ENCODE results near the gene CNTNAP4. TPM values are rescaled to one million over a fixed set of nuclear protein-coding genes. Genes with fewer than 3 reads are reported as not detected.

The CNTNAP4 gene
- total and polyA plus RNA-seq, 2 of the 4 experiments (the other 2 are of a cell fraction): not detected

DNA sequence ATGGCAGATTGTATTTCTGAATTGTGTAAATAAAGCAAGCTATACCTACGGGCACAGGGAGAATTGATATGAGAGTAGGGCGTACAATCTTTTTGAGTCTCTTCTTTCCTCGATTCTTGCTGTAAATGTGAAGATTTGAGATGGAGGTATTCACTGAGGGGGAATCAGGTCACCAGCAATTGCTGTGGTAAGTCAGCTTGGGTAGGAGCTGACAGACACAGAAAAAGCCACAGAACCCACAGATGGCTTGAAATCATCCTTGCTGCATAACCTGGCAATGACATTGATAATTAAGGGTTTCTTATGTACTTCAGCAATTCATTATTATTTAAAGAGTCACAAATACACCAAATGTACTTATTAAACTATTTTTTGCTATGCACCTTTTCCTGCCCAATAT, 164.2 kb downstream of the CNTNAP4 start:
- CTCF ChIA-PET: no interaction called here
- 80% methylated on average over 2 of the region's 3 CpGs; no CpG with 5 or more reads in 1 of the 2 experiments for WGBS, 2 experiments (ENCODE audit: extremely low coverage in 2 of 2, insufficient read length in 1 of 2)

More for the DNA sequence above, 164.2 kb downstream of the CNTNAP4 start:
- Histone ChIP-seq H4K91ac (ENCODE audit: insufficient read depth, low read depth, low read length) (no peak overlapping the region), H4K5ac (ENCODE audit: low read depth, low read length) (no peak overlapping the region), H2AK5ac (ENCODE audit: low read depth, low read length) (no peak overlapping the region), H3K36me3 (ENCODE audit: control insufficient read depth, insufficient read depth, low read length) (no peaks in the 10 kb centered on the region), H2AK9ac (replicated peaks; ENCODE audit: low read depth, low read length, poor library complexity) (no peak overlapping the region), H3K23ac (ENCODE audit: low read depth, low read length) (no peak overlapping the region), H2AFZ (replicated peaks; ENCODE audit: low read length, poor library complexity) (no peak overlapping the region), H3K4ac (ENCODE audit: low read depth, low read length) (no peak overlapping the region), H3K9me3 (ENCODE audit: control insufficient read depth, insufficient read depth, low read length) (no peaks in the 10 kb centered on the region), H2BK15ac (ENCODE audit: low read depth, low read length) (no peak overlapping the region), H3K9me1 (ENCODE audit: insufficient read depth, low read length) (no peaks in the 10 kb centered on the region), H3K18ac (ENCODE audit: low read depth, low read length) (no peak overlapping the region), H4K8ac (ENCODE audit: low read depth in 2 of 2, low read length in 2 of 2) (no peak overlapping the region), H3K14ac (replicated peaks; ENCODE audit: low read depth, low read length) (no peak overlapping the region), H3K27ac (ENCODE audit: insufficient read depth, low read length) (no peak overlapping the region), H2BK5ac (ENCODE audit: low read depth, low read length, poor library complexity, severe bottlenecking) (no peak overlapping the region), H2BK120ac (ENCODE audit: low read depth, low read length) (no peak overlapping the region), H3K4me1 (ENCODE audit: control insufficient read depth, insufficient read depth, low read length) (no peaks in the 10 kb centered on the region), H3K4me3 (ENCODE audit: insufficient read depth, low read depth, low read length) (no peak overlapping the region), H3K27me3 (ENCODE audit: control insufficient read depth, insufficient read depth, low read length) (no peaks in the 10 kb centered on the region), H4K20me1 (ENCODE audit: insufficient read depth, low read length) (no peaks in the 10 kb centered on the region), H3K9ac (ENCODE audit: low read depth, low read length) (no peak overlapping the region), H2BK20ac (ENCODE audit: low read depth, low read length) (no peak overlapping the region), H3K79me1 (ENCODE audit: low read depth in 1 of 2, low read length in 2 of 2) (no peaks in the 10 kb centered on the region), H3K56ac (ENCODE audit: extremely low read depth, insufficient read depth, low read length) (no peak overlapping the region), H3K4me2 (ENCODE audit: low read depth, low read length) (no peak overlapping the region)
- DNase-seq (no peak), ATAC-seq (ENCODE audit: low read depth) (no peak)
- POLR2A ChIA-PET (ENCODE audit: unreplicated experiment): no interaction called here
- dilution Hi-C loops (cut with HindIII; ENCODE audit: low sequenced_read_pairs, unreplicated experiment): no loop called here
- in situ Hi-C loops (cut with MboI; ENCODE audit: low sequenced_read_pairs): no loop called here
- TF ChIP-seq CTCF (conservative IDR thresholded peaks at IDR 0.05; ENCODE audit: low read depth, low read length) (no peak), MAZ (IDR thresholded peaks at IDR 0.05; ENCODE audit: borderline replicate concordance, low read depth, low read length) (no peak), CHD1 (IDR thresholded peaks at IDR 0.05; ENCODE audit: low read depth, low read length) (no peak), MXI1 (IDR thresholded peaks at IDR 0.05; ENCODE audit: borderline replicate concordance, low read depth, low read length) (no peak), CEBPB (IDR thresholded peaks at IDR 0.05; ENCODE audit: low read depth, low read length) (no peak), RFX5 (IDR thresholded peaks at IDR 0.05; ENCODE audit: low read depth, low read length) (no peak), RAD21 (IDR thresholded peaks at IDR 0.05; ENCODE audit: low read length) (no peak), BHLHE40 (IDR thresholded peaks at IDR 0.05; ENCODE audit: low read depth, low read length) (no peak), USF2 (IDR thresholded peaks at IDR 0.05; ENCODE audit: low read depth, low read length) (no peak), MAFK (IDR thresholded peaks at IDR 0.05; ENCODE audit: low read depth, low read length) (no peak), RCOR1 (IDR thresholded peaks at IDR 0.05; ENCODE audit: insufficient replicate concordance, low read length) (no peak), SMC3 (IDR thresholded peaks at IDR 0.05; ENCODE audit: low read depth, low read length) (no peak), ELK1 (IDR thresholded peaks at IDR 0.05; ENCODE audit: borderline replicate concordance, low read depth, low read length) (no peak), FOS (IDR thresholded peaks at IDR 0.05; ENCODE audit: low read depth, low read length) (no peak), POLR2A (IDR thresholded peaks at IDR 0.05; ENCODE audit: low read depth, low read length) (no peak), NFE2L2 (IDR thresholded peaks at IDR 0.05; ENCODE audit: low read depth, low read length) (no peak)
- intact Hi-C loops (cut with micrococcal nuclease): no loop called here
- no TSS peak for BruUV-seq (replicated peaks)
